ENCODE results near the gene OR2T34.
"Not testable (repeated sequence)": the region's sequence is repeated elsewhere in the genome, so short reads cannot be mapped to it uniquely, and the experiment has no call there.

DNA sequence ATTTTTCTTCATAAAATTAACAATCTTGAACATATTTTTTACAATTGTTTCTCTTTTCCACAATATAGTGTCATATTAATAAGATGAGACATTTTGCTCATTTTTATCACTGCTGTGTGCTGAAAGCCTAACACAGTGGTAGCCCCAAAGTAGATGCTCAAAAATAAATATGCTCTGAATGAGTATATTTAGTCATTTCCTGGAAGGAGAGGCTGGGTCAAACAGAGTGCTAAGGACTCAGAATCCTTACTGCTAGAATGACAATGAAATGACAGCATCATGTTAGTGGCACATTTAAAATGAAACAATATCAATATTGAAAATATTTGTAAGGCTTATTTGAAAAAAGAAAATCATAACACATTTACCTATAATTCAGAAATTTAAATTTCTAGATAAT is 37.1 kb downstream of the OR2T34 start:
- TF ChIP-seq, protein P1, sequence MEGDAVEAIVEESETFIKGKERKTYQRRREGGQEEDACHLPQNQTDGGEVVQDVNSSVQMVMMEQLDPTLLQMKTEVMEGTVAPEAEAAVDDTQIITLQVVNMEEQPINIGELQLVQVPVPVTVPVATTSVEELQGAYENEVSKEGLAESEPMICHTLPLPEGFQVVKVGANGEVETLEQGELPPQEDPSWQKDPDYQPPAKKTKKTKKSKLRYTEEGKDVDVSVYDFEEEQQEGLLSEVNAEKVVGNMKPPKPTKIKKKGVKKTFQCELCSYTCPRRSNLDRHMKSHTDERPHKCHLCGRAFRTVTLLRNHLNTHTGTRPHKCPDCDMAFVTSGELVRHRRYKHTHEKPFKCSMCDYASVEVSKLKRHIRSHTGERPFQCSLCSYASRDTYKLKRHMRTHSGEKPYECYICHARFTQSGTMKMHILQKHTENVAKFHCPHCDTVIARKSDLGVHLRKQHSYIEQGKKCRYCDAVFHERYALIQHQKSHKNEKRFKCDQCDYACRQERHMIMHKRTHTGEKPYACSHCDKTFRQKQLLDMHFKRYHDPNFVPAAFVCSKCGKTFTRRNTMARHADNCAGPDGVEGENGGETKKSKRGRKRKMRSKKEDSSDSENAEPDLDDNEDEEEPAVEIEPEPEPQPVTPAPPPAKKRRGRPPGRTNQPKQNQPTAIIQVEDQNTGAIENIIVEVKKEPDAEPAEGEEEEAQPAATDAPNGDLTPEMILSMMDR (IDR thresholded peaks at IDR 0.05) = not testable (repeated sequence)
- not testable (repeated sequence) for TF ChIP-seq POLR2AphosphoS5, POLR2A (IDR thresholded peaks at IDR 0.05)
